GM12878 (cell line): ENCODE results near the gene NLGN1. TPM values are rescaled to one million over a fixed set of nuclear protein-coding genes. Genes with fewer than 3 reads are reported as not detected.

Experiments
- ATAC-seq: fragments of 200-7000 bp; cut with Tn5 transposase; 3 replicates; pipeline ENCODE4 v1.9.1; 2020; ENCODE audit warnings: mild to moderate bottlenecking, moderate library complexity
- BruUV-seq: library from RNA; stranded (reverse); fragments of 400-500 nt; replicated peaks from 2 replicates; lab custom pipeline; 2021; lab: Mats Ljungman, UMichigan
- CTCF ChIA-PET: fragments of 300-600 bp; sonication (Branson Sonifier 250); formaldehyde crosslinking; extraction: SDS; loops from one replicate; lab custom pipeline; 2021; ENCODE audit warnings: inconsistent platforms; lab: Yijun Ruan, JAX
- POLR2A ChIA-PET: fragments of 350-600 bp; formaldehyde crosslinking; extraction: SDS; loops from one replicate; lab custom pipeline; 2021; ENCODE audit warnings: inconsistent platforms; lab: Charles Lee
- RAD21 ChIA-PET: fragments of 300-600 bp; sonication (Branson Sonifier 250); formaldehyde crosslinking; loops from one replicate; lab custom pipeline; 2023; ENCODE audit warnings: antibody characterized with exemption; ENCODE audit not compliant: unreplicated experiment; lab: Charles Lee
- SMC1A ChIA-PET: fragments of 300-600 bp; sonication (Branson Sonifier 250); formaldehyde crosslinking; loops from one replicate; lab custom pipeline; 2023; ENCODE audit not compliant: unreplicated experiment, uncharacterized antibody; lab: Charles Lee
- DNase-seq: peaks from one replicate; pipeline ENCODE4 v3.0.0-alpha.2; 2011; ENCODE audit warnings: low read depth, low spot score
- FAIRE-seq: peaks from 3 replicates; lab custom pipeline; 2011; peaks lifted over from hg19 to GRCh38; lab: Jason Lieb, UNC
- H2AFZ ChIP-seq: 2 replicates; pipeline ENCODE4 v1.6.0; 2011; ENCODE audit warnings: low read depth, low read length, control low read depth; ENCODE audit not compliant: control insufficient read depth
- H3K27ac ChIP-seq: 2 replicates; pipeline ENCODE4 v1.5.1; 2011; ENCODE audit warnings: control low read depth; ENCODE audit not compliant: control insufficient read depth, insufficient read depth
- H3K27me3 ChIP-seq, 2 experiments: replicated peaks in 1 of 2; 2 replicates each; pipeline versions ENCODE4 v1.6.0 to v1.6.1; 2011; ENCODE audit warnings: low read length in 1 of 2; ENCODE audit not compliant: control insufficient read depth in 2 of 2, insufficient read depth in 2 of 2
- H3K36me3 ChIP-seq, 2 experiments: 2 replicates each; pipeline ENCODE4 v1.5.1; 2011; ENCODE audit warnings: low read length in 1 of 2; ENCODE audit not compliant: control insufficient read depth in 2 of 2, insufficient read depth in 2 of 2
- H3K4me1 ChIP-seq: 2 replicates; pipeline ENCODE4 v1.6.1; 2011; ENCODE audit warnings: mild to moderate bottlenecking, low read length, moderate library complexity, mixed read lengths; ENCODE audit not compliant: control insufficient read depth, insufficient read depth
- H3K4me2 ChIP-seq: 2 replicates; pipeline ENCODE4 v1.6.0; 2011; ENCODE audit warnings: control low read depth; ENCODE audit not compliant: control insufficient read depth, insufficient read depth
- H3K4me3 ChIP-seq: fragments of 200-600 bp; sonication (generic); 2 replicates; pipeline ENCODE4 v1.5.1; 2016
- H3K79me2 ChIP-seq: 2 replicates; pipeline ENCODE4 v1.6.0; 2011; ENCODE audit warnings: low read length; ENCODE audit not compliant: control insufficient read depth, insufficient read depth
- H3K9ac ChIP-seq: 2 replicates; pipeline ENCODE4 v1.8.0; 2011; ENCODE audit warnings: low read length, control low read depth, mixed read lengths; ENCODE audit not compliant: control insufficient read depth, insufficient read depth
- H3K9me3 ChIP-seq: replicated peaks from 3 replicates; pipeline ENCODE4 v1.5.1; 2011; ENCODE audit warnings: mild to moderate bottlenecking, low read length; ENCODE audit not compliant: control insufficient read depth, insufficient read depth
- H4K20me1 ChIP-seq: 2 replicates; pipeline ENCODE4 v1.6.0; 2011; ENCODE audit not compliant: control insufficient read depth, insufficient read depth
- BHLHE40 ChIP-seq, 2 experiments: fragments of 450-650 bp in 1 of 2; IDR thresholded peaks; 2 replicates each; pipeline ENCODE4 v1.6.1; 2011 to 2017; ENCODE audit warnings: low read depth in 2 of 2, borderline replicate concordance in 1 of 2, improper control_type of control experiment in 1 of 2, low read length in 1 of 2, mild to moderate bottlenecking in 1 of 2
- GATAD2B ChIP-seq: fragments of 450-650 bp; conservative IDR thresholded peaks from 2 replicates; pipeline ENCODE4 v1.6.1; 2017; ENCODE audit warnings: low read depth, mild to moderate bottlenecking, moderate library complexity
- HDAC6 ChIP-seq: fragments of 200-600 bp; sonication (generic); IDR thresholded peaks from one replicate; pipeline ENCODE4 v1.8.0; 2017; ENCODE audit warnings: antibody characterized with exemption; ENCODE audit not compliant: unreplicated experiment
- IKZF2 ChIP-seq, 2 experiments: fragments of 450-650 bp; IDR thresholded peaks; 2 replicates each; pipeline ENCODE4 v1.6.1; 2017; ENCODE audit warnings: mild to moderate bottlenecking in 2 of 2, moderate library complexity in 2 of 2
- RB1 ChIP-seq: fragments of 450-650 bp; formaldehyde crosslinking; IDR thresholded peaks from 2 replicates; pipeline ENCODE4 v1.6.1; 2017; ENCODE audit warnings: mild to moderate bottlenecking, borderline replicate concordance
- ZNF24 ChIP-seq: fragments of 450-650 bp; IDR thresholded peaks from 2 replicates; pipeline ENCODE4 v1.6.1; 2017; ENCODE audit warnings: antibody characterized with exemption, mild to moderate bottlenecking
- WGBS: methylation state at CpG from one replicate; pipeline ENCODE4 v1.1.6; 2016; ENCODE audit warnings: low lambda C conversion rate; ENCODE audit not compliant: insufficient replicate concordance, insufficient coverage; ENCODE audit errors: missing lambda C conversion rate; 5-methylcytosine and 5-hydroxymethylcytosine counted together
- in situ Hi-C: fragments of 300-500 bp; cut with MboI; formaldehyde crosslinking; loops from 9 replicates; pipeline ENCODE4 v1.14.3; 2018; ENCODE audit warnings: mixed read lengths
- intact Hi-C: fragments of 100-400 bp; cut with micrococcal nuclease; formaldehyde crosslinking; loops from one replicate; pipeline ENCODE4 v1.14.2; 2022; ENCODE audit not compliant: unreplicated experiment
- polyA plus RNA-seq, 11 experiments: library from polyadenylated mRNA; depleted of rRNA in 4 of 11; unstranded in 6 of 11; stranded (reverse) in 5 of 11; fragments of >200 nt; fragmentation: Nextera tagmentation in 4 of 11; fragmentation: Illumina TruSeq in 1 of 11; extraction: Ambion mirVana in 4 of 11; extraction: Trizol in 1 of 11; gene quantifications; 1 replicate in 1 of 11; 2 replicates in 10 of 11; pipeline versions ENCODE4 v1.2.1 to v1.2.3, GENCODE V29; 2011 to 2016; ENCODE audit warnings: inconsistent platforms in 2 of 11, missing spikeins in 2 of 11, low read depth in 1 of 11
- total RNA-seq, 4 experiments: library from RNA; depleted of rRNA in 3 of 4; stranded (reverse); fragments of >200 nt in 3 of 4; fragmentation: Illumina TruSeq in 1 of 4; extraction: Trizol in 1 of 4; gene quantifications; 2 replicates each; pipeline versions ENCODE4 v1.2.1 to v1.2.3, GENCODE V29; 2013 to 2021
- TF ChIP-seq, protein P1 (sequence below): fragments of 450-650 bp; IDR thresholded peaks from 2 replicates; pipeline ENCODE4 v1.6.1; 2018; ENCODE audit warnings: borderline replicate concordance, mild to moderate bottlenecking; ENCODE audit not compliant: partially characterized antibody
- TF ChIP-seq, protein P2 (sequence below): fragments of 450-650 bp; IDR thresholded peaks from 2 replicates; pipeline ENCODE4 v1.6.1; 2016; ENCODE audit warnings: mild to moderate bottlenecking, moderate library complexity, borderline replicate concordance
- TF ChIP-seq, protein P3 (sequence below): fragments of 450-650 bp; IDR thresholded peaks from 2 replicates; pipeline ENCODE4 v1.6.1; 2017; ENCODE audit warnings: mild to moderate bottlenecking, low read depth, inconsistent platforms; ENCODE audit not compliant: poor library complexity, severe bottlenecking

The NLGN1 gene
- total and polyA plus RNA-seq, 10 of the 15 experiments (the other 5 are each of a cell fraction or from before 2014, with no cell fraction given): not detected

DNA sequence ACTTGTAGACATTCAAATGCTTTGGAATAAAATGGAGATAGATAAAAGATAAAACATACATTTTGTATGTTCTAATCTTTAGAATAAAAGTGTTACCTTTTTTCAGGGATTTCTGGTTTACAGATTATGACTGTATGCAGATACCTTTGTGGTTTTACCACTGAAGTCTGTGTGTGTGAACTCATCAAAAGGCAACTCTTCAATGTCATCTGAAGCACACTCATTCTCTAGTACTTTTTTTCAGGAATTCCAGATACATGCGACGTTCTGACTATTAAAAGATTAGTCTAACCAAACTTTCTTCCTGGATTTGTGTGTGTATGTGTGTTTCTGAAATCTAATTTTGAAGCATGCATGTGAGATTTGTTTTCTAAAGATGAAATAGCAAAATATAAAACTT is 188.6 kb downstream of the NLGN1 start:
- ChIA-PET SMC1A (no interaction called here), POLR2A (no interaction called here), CTCF (interaction anchor here (0.6 kb wide), 1 partner anchor 662 kb away, joined by 3 read pairs; no protein-coding TSS in a partner anchor), RAD21 (no interaction called here)
- H2AFZ ChIP-seq: no peak overlapping the region
- no peaks in the 10 kb centered on the region for H3K79me2 ChIP-seq
- no peak for DNase-seq
- no peaks in the 10 kb centered on the region for H3K9me3 ChIP-seq
- H4K20me1 ChIP-seq: no peaks in the 10 kb centered on the region
- FAIRE-seq: no peak
- H3K4me1 ChIP-seq: no peaks in the 10 kb centered on the region
- H3K27ac ChIP-seq: no peak overlapping the region
- intact Hi-C loops: no loop called here
- TF ChIP-seq, protein P1, sequence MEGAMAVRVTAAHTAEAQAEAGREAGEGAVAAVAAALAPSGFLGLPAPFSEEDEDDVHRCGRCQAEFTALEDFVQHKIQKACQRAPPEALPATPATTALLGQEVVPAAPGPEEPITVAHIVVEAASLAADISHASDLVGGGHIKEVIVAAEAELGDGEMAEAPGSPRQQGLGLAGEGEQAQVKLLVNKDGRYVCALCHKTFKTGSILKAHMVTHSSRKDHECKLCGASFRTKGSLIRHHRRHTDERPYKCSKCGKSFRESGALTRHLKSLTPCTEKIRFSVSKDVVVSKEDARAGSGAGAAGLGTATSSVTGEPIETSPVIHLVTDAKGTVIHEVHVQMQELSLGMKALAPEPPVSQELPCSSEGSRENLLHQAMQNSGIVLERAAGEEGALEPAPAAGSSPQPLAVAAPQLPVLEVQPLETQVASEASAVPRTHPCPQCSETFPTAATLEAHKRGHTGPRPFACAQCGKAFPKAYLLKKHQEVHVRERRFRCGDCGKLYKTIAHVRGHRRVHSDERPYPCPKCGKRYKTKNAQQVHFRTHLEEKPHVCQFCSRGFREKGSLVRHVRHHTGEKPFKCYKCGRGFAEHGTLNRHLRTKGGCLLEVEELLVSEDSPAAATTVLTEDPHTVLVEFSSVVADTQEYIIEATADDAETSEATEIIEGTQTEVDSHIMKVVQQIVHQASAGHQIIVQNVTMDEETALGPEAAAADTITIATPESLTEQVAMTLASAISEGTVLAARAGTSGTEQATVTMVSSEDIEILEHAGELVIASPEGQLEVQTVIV: no peak
- TF ChIP-seq RB1 (no peak), IKZF2 (IDR thresholded peaks at IDR 0.05) (no peak), ZNF24 (no peak), HDAC6 (no peak), BHLHE40 (IDR thresholded peaks at IDR 0.05; ENCODE audit: borderline replicate concordance in 1 of 2, low read depth in 2 of 2, low read length in 1 of 2) (no peak), GATAD2B (no peak)
- TF ChIP-seq, protein P2, sequence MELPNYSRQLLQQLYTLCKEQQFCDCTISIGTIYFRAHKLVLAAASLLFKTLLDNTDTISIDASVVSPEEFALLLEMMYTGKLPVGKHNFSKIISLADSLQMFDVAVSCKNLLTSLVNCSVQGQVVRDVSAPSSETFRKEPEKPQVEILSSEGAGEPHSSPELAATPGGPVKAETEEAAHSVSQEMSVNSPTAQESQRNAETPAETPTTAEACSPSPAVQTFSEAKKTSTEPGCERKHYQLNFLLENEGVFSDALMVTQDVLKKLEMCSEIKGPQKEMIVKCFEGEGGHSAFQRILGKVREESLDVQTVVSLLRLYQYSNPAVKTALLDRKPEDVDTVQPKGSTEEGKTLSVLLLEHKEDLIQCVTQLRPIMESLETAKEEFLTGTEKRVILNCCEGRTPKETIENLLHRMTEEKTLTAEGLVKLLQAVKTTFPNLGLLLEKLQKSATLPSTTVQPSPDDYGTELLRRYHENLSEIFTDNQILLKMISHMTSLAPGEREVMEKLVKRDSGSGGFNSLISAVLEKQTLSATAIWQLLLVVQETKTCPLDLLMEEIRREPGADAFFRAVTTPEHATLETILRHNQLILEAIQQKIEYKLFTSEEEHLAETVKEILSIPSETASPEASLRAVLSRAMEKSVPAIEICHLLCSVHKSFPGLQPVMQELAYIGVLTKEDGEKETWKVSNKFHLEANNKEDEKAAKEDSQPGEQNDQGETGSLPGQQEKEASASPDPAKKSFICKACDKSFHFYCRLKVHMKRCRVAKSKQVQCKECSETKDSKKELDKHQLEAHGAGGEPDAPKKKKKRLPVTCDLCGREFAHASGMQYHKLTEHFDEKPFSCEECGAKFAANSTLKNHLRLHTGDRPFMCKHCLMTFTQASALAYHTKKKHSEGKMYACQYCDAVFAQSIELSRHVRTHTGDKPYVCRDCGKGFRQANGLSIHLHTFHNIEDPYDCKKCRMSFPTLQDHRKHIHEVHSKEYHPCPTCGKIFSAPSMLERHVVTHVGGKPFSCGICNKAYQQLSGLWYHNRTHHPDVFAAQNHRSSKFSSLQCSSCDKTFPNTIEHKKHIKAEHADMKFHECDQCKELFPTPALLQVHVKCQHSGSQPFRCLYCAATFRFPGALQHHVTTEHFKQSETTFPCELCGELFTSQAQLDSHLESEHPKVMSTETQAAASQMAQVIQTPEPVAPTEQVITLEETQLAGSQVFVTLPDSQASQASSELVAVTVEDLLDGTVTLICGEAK: no peak
- TF ChIP-seq, protein P3, sequence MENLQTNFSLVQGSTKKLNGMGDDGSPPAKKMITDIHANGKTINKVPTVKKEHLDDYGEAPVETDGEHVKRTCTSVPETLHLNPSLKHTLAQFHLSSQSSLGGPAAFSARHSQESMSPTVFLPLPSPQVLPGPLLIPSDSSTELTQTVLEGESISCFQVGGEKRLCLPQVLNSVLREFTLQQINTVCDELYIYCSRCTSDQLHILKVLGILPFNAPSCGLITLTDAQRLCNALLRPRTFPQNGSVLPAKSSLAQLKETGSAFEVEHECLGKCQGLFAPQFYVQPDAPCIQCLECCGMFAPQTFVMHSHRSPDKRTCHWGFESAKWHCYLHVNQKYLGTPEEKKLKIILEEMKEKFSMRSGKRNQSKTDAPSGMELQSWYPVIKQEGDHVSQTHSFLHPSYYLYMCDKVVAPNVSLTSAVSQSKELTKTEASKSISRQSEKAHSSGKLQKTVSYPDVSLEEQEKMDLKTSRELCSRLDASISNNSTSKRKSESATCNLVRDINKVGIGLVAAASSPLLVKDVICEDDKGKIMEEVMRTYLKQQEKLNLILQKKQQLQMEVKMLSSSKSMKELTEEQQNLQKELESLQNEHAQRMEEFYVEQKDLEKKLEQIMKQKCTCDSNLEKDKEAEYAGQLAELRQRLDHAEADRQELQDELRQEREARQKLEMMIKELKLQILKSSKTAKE: no peak
- peaks cover 0 to 2% of the 10 kb centered on the region in 2 experiments; a peak in 2 of 4 replicates for H3K27me3 ChIP-seq
- H3K4me2 ChIP-seq: no peak overlapping the region
- no peaks in the 10 kb centered on the region for H3K36me3 ChIP-seq
- BruUV-seq: no TSS peak
- in situ Hi-C loops: no loop called here
- H3K9ac ChIP-seq: no peak overlapping the region
- WGBS: 0% methylated on average over 2 of the region's 2 CpGs
- H3K4me3 ChIP-seq: no peak overlapping the region
- ATAC-seq: no peak
